MM.1S (cell line): ENCODE results near the gene SAFB2.

Source experiments
- DNase-seq: peaks from one replicate; pipeline ENCODE4 v3.0.0-alpha.2; 2015
- H2AFZ ChIP-seq: fragments of 300-600 bp; sonication (generic); 2 replicates; pipeline ENCODE4 v1.6.0; 2016; ENCODE audit warnings: antibody characterized with exemption, low read length
- H3F3A ChIP-seq: fragments of 300-600 bp; sonication (generic); 2 replicates; pipeline ENCODE4 v1.6.1; 2016; ENCODE audit warnings: mild to moderate bottlenecking, antibody characterized with exemption, low read length, moderate library complexity, mixed read lengths; ENCODE audit not compliant: insufficient read depth
- H3K27ac ChIP-seq: fragments of 300-600 bp; sonication (generic); 2 replicates; pipeline ENCODE4 v1.5.1; 2016; ENCODE audit warnings: mild to moderate bottlenecking, low read length
- H3K27me3 ChIP-seq: fragments of 300-600 bp; sonication (generic); replicated peaks from 2 replicates; pipeline ENCODE4 v1.6.0; 2016; ENCODE audit warnings: low read length; ENCODE audit not compliant: insufficient read depth
- H3K36me3 ChIP-seq: fragments of 300-600 bp; sonication (generic); replicated peaks from 2 replicates; pipeline ENCODE4 v1.6.1; 2016; ENCODE audit warnings: mild to moderate bottlenecking, low read length, mixed read lengths; ENCODE audit not compliant: insufficient read depth
- H3K4me1 ChIP-seq: fragments of 300-600 bp; sonication (generic); 2 replicates; pipeline ENCODE4 v1.6.1; 2016; ENCODE audit warnings: low read length, mixed read lengths
- H3K4me2 ChIP-seq: fragments of 300-600 bp; sonication (generic); 2 replicates; pipeline ENCODE4 v1.6.0; 2016; ENCODE audit warnings: low read depth, low read length
- H3K4me3 ChIP-seq: fragments of 300-600 bp; sonication (generic); 2 replicates; pipeline ENCODE4 v1.5.1; 2016; ENCODE audit warnings: low read length, mixed read lengths
- H3K79me2 ChIP-seq: fragments of 300-600 bp; sonication (generic); 2 replicates; pipeline ENCODE4 v1.6.1; 2016; ENCODE audit warnings: mixed run types, low read length, mixed read lengths
- H3K9ac ChIP-seq: fragments of 300-600 bp; sonication (generic); 2 replicates; pipeline ENCODE4 v1.6.1; 2016; ENCODE audit warnings: low read length, mixed read lengths
- H3K9me2 ChIP-seq: fragments of 300-600 bp; sonication (generic); replicated peaks from 2 replicates; pipeline ENCODE4 v1.6.1; 2016; ENCODE audit warnings: mild to moderate bottlenecking, low read length, mixed read lengths; ENCODE audit not compliant: insufficient read depth
- H3K9me3 ChIP-seq: fragments of 300-600 bp; sonication (generic); replicated peaks from 2 replicates; pipeline ENCODE4 v1.6.1; 2016; ENCODE audit warnings: mild to moderate bottlenecking, low read length, mixed read lengths; ENCODE audit not compliant: insufficient read depth
- H4K20me1 ChIP-seq: fragments of 300-600 bp; sonication (generic); 2 replicates; pipeline ENCODE4 v1.6.1; 2016; ENCODE audit warnings: mild to moderate bottlenecking, low read length, moderate library complexity, mixed read lengths; ENCODE audit not compliant: insufficient read depth
- EZH2 ChIP-seq: fragments of 300-600 bp; sonication (generic); optimal IDR thresholded peaks from 2 replicates; pipeline ENCODE3; 2017; ENCODE audit warnings: low read depth, mild to moderate bottlenecking, antibody characterized with exemption, low read length, mixed read lengths
- EZH2phosphoT487 ChIP-seq: fragments of 300-600 bp; sonication (generic); IDR thresholded peaks from 2 replicates; pipeline ENCODE4 v1.6.1; 2018; ENCODE audit warnings: antibody characterized with exemption, low read length
- TF ChIP-seq, protein P1 (sequence below): fragments of 300-600 bp; sonication (generic); IDR thresholded peaks from 2 replicates; pipeline ENCODE4 v1.5.1; 2016; ENCODE audit warnings: antibody characterized with exemption, low read length, mixed read lengths

The SAFB2 gene

DNA sequence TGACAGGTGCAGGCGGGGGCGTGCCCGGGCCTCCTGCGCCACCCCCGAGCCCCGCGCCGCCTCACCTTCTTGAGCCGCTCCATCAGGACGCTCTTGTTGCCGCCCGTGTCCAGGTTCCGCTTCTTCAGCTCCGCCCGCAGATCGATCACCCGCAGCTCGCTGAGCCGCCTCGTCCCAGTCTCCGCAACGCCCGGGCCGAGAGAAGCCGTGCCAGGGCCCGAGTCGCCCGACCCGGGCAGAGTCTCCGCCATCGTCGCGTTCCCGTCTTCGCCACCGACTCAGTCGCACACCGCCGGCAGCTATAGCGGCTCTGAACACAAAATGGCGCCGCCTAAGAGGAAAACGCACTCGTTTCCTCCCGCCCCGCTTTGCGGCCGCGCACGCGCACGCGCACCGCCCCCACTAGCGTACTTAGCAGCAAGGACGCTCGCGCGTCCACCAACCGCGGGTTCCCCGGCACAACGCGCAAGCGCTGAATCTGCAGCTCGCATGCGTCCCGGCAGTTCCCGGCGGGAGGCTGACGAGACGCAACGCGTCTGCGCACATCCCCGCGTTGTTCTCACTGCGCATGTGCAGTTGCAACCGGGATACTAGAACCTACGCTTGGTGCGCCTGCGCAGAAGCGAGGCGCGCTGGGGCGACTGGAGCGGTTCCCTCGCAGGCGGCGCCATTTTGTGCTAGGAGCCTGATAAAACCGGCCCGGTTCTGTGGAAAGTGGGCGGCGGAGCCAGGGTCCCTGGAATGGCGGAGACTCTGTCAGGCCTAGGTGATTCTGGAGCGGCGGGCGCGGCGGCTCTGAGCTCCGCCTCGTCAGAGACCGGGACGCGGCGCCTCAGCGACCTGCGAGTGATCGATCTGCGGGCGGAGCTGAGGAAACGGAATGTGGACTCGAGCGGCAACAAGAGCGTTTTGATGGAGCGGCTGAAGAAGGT lies at the start of gene SAFB2, which contains the start of gene SAFB:
Gene SAFB2 (minus strand): TSS at position 312 of the 932 bp plus-strand sequence. CDS start 61 bp downstream, at position 251.
Gene SAFB (plus strand): TSS at position 619 of the 932 bp plus-strand sequence. CDS start 123 bp downstream, at position 742.
- Histone ChIP-seq H3K9me2 (no peaks in the 10 kb centered on the region), H3K4me1 (peaks cover 49% of the 10 kb centered on the region), H3K27ac (peak within 1 kb of the TSS; percentile 87), H3K4me3 (peak within 1 kb of the TSS; percentile 99), H3K9ac (peak within 1 kb of the TSS; percentile 91), H3K27me3 (no peaks in the 10 kb centered on the region), H3K9me3 (no peaks in the 10 kb centered on the region), H3K36me3 (peaks cover 26% of the 10 kb centered on the region), H3K79me2 (peaks cover 98% of the 10 kb centered on the region), H2AFZ (peak within 1 kb of the TSS; percentile 93), H3K4me2 (peak within 1 kb of the TSS; percentile 95), H4K20me1 (peaks cover 38% of the 10 kb centered on the region), H3F3A (peaks cover 21% of the 10 kb centered on the region)
- TF ChIP-seq EZH2 (no peak), EZH2phosphoT487 (no peak)
- TF ChIP-seq, protein P1, sequence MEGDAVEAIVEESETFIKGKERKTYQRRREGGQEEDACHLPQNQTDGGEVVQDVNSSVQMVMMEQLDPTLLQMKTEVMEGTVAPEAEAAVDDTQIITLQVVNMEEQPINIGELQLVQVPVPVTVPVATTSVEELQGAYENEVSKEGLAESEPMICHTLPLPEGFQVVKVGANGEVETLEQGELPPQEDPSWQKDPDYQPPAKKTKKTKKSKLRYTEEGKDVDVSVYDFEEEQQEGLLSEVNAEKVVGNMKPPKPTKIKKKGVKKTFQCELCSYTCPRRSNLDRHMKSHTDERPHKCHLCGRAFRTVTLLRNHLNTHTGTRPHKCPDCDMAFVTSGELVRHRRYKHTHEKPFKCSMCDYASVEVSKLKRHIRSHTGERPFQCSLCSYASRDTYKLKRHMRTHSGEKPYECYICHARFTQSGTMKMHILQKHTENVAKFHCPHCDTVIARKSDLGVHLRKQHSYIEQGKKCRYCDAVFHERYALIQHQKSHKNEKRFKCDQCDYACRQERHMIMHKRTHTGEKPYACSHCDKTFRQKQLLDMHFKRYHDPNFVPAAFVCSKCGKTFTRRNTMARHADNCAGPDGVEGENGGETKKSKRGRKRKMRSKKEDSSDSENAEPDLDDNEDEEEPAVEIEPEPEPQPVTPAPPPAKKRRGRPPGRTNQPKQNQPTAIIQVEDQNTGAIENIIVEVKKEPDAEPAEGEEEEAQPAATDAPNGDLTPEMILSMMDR, result no peak
- DNase-seq, result peak; percentile 100

DNA sequence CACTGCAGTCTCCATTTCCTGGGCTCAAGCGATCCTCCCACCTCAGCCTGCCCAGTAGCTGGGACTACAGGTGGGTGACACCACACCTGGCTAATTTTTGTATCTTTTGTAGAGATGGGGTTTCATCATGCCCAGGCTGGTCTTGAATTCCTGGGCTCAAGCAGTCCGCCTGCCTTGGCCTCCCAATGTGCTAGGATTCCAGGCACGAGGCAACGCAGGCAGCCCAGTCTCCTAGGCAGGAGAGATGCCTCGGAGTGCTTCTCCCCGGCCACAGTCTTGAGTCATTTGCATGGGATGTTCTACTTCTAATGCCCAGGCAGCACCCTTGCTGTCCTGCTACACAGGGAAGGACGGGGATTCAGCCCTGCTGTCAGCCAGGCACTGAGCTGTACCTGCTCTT lies 49.0 kb upstream of the SAFB2 start:
- H3K9me3 ChIP-seq, result no peaks in the 10 kb centered on the region
- H3F3A ChIP-seq, result peaks cover 3% of the 10 kb centered on the region; the same call in 1 of the 2 replicates
- no peak overlapping the region for H2AFZ ChIP-seq
- peaks cover 12% of the 10 kb centered on the region; the same call in 1 of the 2 replicates for H3K36me3 ChIP-seq
- H3K9me2 ChIP-seq, result no peaks in the 10 kb centered on the region
- H3K4me2 ChIP-seq, result no peak overlapping the region
- no peak overlapping the region for H3K9ac ChIP-seq
- H3K4me3 ChIP-seq, result no peak overlapping the region
- TF ChIP-seq EZH2phosphoT487, result no peak
- TF ChIP-seq EZH2, result no peak
- TF ChIP-seq, protein P1, result no peak
- no peaks in the 10 kb centered on the region for H3K4me1 ChIP-seq
- no peaks in the 10 kb centered on the region for H4K20me1 ChIP-seq
- no peaks in the 10 kb centered on the region for H3K79me2 ChIP-seq
- no peak overlapping the region for H3K27ac ChIP-seq
- no peak for DNase-seq
- no peaks in the 10 kb centered on the region for H3K27me3 ChIP-seq

GRCh38 chr19:5669212-5669611 lies 46.6 kb upstream of the SAFB2 start:
- H3K9ac ChIP-seq, result no peak overlapping the region
- 0 out of 2 replicates have a peak, but pooled peaks cover 7% of the 10 kb centered on the region for H3K79me2 ChIP-seq
- DNase-seq, result no peak
- H3K4me3 ChIP-seq, result no peak overlapping the region
- H3K36me3 ChIP-seq, result peaks cover 22% of the 10 kb centered on the region
- peaks cover 3% of the 10 kb centered on the region; the same call in 1 of the 2 replicates for H3F3A ChIP-seq
- no peak overlapping the region for H2AFZ ChIP-seq
- H3K9me2 ChIP-seq, result no peaks in the 10 kb centered on the region
- H3K27me3 ChIP-seq, result no peaks in the 10 kb centered on the region
- H4K20me1 ChIP-seq, result no peaks in the 10 kb centered on the region
- no peaks in the 10 kb centered on the region for H3K9me3 ChIP-seq
- H3K4me2 ChIP-seq, result no peak overlapping the region
- no peak overlapping the region for H3K27ac ChIP-seq
- no peaks in the 10 kb centered on the region for H3K4me1 ChIP-seq
- TF ChIP-seq, protein P1, result no peak
- TF ChIP-seq EZH2phosphoT487 (no peak), EZH2 (no peak)
